GM18909 (cell line): ENCODE results near the gene TBC1D5.

Experiments
- ATAC-seq: cut with Tn5 transposase; IDR thresholded peaks from one replicate; pipeline ENCODE4 v1.9.1; 2021; ENCODE audit warnings: mild to moderate bottlenecking; ENCODE audit not compliant: unreplicated experiment, poor library complexity

TBC1D5 gene

DNA sequence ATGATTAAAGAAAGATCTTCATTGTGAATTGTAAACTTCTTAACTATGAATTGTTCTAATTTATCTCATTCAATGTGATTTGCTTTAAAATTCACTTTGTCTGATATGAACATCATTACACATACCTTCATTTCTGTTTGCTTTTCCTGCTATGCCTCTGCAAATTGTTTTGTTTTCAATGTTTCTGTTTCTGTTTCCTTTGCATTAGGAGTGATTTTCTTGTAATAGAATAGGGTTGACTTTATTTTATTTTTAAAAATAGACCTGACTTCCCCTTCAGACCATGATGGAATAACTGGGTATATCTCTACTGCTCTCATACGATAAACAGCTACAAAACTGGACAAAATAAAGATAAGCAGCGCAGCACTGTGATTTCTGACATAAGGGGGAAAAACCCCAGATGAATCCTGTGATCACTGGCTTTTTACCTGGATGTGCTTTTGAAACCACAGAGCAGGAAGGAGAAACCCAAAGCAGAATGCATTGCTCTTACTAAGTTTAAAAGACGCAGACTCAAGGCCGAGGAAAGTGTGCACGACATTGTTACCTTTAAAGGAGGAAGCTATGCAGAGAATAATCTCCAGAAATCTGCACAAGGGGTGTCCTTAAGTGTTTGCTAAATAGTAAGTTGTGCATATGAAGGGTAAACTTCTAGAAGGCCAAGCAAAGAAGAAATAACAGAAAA is 420.2 kb downstream of the TBC1D5 start:
- peak; percentile 62 for ATAC-seq

DNA sequence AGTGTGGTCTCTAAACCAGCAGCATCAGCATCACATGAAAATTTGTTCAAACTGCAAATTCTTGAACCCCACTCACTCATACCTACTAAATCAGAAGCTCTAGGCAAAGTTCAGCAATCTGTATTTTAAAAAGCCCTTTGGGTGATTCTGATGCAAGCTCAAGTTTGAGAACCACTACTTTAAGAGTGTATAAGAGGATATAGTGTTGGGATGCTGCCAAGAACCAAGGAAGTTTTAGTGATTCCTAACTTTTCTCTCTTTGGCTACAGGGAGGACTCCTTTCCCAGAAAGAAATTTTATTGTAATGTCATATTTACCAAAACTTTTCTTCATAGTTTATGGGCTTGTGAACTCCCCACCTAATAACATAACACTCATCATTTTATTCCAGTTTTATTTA is 422.2 kb downstream of the TBC1D5 start:
- ATAC-seq: no peak

DNA sequence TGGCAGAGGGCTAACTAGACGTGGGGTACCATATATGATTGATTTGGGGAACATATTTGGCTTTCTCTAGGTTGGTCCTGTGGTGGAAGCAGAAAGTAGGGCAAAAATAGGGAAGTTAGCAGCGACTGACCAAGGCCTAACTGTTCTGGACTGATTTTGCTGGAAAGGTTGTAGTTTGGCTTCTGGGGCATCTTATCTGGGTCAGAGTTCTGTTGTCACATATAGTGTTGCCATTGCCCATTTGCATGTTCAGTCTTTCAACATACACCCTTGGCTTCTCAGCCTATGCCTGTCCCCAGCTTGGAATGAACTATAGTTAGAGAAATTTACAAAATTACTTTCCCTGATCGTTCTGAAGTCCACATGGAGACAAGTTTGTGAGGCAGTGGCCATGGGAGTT is 426.5 kb downstream of the TBC1D5 start:
- no peak for ATAC-seq

DNA sequence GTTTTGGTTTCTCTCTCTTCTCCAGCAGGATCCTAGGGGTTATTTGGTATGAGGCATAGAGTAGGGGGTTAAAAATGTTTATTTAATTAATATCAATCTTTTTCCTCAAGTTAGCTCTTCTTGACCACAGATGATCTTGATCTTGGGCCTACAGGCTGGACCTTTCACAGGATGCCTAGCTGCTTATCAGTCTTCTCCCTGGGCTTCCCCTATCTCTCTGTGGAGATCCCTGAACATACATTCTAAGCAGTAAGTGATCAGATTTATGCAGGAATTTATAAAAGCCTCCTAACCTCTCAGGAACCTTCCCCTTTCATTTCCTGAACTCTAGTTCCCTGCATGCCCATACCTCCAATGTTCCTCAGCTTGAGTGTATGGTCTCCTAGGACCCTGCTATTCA is 428.3 kb downstream of the TBC1D5 start:
- no peak for ATAC-seq

DNA sequence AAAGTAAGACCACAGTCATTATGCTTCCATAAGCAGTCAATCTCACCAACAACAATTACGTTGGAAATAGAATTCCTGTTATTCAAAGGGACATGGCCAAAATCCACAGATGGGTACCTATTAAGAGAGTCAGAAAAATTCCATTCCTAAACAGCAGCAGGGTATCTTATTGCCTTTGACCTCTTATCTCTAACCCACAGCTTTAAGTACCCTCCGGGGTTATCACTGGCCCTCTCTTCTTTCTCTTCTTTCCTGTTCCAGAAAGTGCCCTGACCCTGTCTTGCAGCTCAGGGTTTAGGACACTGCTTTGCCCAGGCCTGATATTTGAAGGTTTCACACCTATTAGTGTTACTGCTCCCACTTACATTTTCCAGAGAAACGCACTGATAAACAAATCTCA is 428.7 kb downstream of the TBC1D5 start:
- ATAC-seq: no peak

DNA sequence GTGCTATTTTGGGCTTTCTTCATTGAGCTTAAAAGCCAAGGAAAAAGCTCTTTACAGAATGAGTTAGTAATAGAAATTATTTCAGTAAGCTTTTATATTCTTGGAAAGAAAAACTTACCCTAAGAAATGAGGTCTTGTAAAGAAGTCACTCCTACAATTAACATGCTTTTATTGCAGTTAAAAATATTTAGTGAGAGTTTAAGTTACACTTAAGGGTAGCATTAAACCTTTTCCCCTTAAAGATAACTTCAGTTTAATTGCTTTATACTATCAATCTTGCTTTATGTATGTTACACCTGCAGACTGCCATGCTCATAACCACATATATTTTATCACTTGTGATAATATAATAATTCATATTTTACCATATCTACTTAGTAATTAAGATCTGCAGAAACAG is 431.4 kb downstream of the TBC1D5 start:
- no peak for ATAC-seq

DNA sequence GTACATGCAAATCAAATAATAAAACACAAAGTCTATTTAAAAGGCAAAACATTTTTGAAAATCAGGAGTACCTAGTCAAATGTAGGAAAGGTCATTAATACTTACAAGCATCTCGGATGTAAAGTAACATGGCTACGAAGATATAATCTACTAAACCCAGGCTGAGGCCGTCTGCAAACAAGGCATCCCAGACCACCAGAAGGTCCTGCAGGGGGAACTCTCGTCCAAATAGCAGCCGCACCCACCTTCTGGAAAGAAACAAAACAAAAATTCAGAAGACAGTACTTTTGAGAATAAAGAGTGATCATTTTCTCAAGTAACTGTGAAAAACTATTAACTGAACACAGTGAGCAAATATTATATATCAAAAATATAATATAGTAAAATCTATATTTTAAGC is 434.5 kb downstream of the TBC1D5 start:
- ATAC-seq: no peak

DNA sequence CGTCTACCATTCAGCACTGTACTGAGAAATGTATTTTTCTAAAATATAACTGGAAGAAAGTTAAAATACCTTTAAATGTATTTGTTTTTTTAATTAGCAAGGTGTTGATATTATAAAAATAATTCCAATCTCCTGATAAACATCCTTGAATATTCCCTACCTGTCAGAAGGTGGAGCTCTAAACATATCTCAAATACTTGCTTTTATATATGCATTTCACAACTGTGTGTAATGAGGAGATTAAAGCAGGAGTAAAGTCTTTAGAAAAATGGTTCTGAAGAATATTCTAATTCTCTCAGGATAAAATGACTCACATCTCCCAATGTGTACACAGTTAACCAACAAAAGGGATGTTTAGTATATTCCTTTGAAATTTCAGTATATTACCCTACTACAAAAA is 434.9 kb downstream of the TBC1D5 start:
- no peak for ATAC-seq

DNA sequence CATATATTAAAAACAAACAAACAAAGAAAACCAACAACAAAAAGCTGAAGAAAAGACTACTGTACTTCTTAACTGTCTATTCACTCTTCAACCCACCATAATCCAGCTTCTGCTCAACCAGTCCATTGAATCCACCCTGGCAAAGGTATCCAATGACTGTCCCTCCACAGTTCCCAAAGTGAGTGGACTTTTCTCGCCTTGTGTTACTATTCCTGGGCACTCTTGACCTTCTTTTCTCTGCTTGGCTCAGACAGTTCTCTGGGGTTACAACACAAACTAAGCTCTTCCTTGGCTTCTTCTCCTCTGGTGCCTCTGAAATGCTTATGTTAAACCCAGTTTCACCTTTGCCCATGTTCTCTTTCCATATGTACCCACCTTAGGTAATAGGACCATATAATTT is 437.5 kb downstream of the TBC1D5 start:
- ATAC-seq: no peak

DNA sequence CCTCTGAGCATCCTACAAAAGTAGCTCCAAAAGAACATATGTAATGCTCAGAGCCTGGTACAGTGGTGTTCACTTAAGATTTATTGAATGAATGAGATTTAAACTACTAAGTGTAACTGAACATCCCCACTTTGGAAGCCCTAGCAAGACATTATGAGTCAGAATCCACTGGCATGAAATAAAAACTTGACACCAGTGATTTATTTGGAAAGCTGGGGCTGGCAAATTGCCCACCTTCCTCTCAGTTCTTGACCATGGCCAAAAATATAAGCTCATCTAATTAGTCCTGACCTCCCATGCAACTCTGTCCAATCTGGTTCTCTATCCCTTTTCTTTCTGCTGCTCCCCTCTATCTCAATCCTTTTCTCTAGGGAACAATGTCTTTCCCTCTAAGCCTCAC is 439.7 kb downstream of the TBC1D5 start:
- ATAC-seq: no peak

DNA sequence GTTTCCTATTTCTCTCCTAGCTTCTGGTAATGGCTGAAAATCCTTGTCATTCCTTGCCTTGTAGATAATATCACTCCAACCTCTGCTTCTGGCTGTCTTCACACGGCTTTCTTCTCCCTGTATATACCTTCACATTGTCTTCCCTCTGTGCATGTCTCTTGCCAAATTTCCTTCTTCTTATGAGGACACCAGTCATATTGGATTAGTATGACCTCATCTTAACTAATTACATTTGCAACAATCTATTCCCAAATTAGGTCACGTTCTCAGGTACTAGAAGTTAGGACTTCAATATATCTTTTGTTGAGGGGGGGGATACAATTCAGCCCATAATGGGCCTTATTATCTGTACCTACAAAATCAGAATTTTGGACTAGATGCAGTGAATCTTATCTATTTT is 440.3 kb downstream of the TBC1D5 start:
- no peak for ATAC-seq

DNA sequence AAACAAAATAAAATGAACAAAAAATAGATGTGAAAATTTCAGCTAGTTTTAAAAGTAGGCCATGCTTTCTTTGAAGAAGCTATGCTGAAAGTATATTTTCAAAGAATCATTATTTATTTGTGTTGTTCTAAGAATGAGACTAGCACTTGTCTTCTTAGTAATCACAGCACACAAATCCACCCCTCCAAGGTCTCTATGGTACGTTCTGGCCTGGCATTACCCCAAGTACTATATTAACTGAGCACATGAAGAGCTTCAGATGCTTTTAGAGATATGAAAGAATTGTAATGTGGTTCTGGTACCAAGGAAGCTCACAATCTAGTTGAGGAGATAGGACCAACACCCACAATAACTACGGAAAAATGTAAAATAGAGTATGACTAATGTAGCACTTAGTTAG is 441.2 kb downstream of the TBC1D5 start:
- no peak for ATAC-seq

DNA sequence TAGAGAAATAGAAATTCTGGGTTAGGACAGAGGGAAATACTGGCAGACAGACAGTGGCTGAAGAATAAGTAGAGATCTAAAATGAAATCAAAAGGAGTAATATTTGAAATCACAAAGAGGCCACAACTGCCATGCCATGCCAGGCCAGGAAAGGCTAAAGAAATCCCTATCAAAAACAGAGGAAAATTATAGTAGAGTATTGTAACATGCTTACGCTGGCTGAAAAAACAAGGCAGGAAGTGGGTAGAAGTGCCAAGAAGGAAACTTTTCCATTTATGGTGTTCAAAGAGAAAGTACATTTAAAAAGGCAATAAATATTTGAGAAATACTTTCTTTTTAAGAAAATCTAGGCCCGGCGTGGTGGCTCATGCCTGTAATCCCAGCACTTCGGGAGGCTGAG is 442.0 kb downstream of the TBC1D5 start:
- no peak for ATAC-seq

DNA sequence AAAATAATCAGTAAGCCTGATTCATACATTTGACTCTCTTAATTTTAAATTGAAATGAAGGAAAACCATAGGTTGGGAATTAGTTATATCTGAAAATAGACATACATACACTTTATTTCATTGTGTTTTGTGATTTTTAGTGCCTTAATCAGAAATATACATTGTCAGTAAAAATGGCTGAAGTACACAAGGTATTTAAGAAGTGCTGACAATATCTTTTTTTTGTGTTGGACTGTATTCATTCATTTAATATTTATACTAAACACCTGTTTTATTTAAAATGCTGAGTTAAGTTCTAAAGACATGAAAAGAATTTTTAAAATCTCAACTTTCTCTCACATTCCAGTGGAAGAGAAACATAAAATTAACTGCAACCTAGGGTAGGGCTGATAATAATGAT is 444.4 kb downstream of the TBC1D5 start:
- no peak for ATAC-seq

DNA sequence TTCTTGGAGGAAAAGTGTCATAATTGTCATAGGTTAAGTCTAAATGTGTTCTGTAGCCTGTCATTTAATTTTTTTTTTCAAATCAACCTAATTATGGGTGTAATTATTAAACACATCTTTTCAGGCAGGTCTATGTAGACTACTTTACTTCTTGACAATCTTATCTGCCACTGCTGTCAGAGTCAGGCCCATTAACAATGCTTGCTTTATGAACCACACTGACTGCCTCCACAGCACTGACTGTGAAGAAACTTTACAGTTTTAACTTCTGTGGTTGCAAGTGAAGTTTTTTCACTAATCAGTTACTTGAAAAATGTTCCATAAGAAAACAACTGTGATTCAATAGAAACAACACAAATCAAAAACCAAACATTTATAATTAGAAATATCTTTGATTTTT is 449.9 kb downstream of the TBC1D5 start:
- ATAC-seq: no peak

DNA sequence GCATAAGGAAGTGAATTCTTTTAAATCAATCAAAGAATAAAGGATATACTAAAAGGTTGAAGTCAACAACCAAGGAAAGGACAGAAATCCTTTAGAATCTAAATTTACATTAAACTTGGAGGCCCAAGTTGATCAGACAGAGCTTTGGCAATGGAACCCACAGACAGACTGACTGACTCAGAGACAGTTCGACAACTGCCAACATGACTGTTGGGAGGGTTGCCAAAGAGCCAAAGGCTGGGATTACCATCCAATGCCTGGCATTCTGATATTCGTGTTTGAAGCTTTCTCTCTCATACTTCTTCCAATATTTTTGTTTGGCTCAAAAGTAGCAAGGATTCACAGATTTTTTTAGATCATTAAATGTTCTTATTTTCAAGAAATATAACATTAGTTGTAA is 451.5 kb downstream of the TBC1D5 start:
- ATAC-seq: no peak

DNA sequence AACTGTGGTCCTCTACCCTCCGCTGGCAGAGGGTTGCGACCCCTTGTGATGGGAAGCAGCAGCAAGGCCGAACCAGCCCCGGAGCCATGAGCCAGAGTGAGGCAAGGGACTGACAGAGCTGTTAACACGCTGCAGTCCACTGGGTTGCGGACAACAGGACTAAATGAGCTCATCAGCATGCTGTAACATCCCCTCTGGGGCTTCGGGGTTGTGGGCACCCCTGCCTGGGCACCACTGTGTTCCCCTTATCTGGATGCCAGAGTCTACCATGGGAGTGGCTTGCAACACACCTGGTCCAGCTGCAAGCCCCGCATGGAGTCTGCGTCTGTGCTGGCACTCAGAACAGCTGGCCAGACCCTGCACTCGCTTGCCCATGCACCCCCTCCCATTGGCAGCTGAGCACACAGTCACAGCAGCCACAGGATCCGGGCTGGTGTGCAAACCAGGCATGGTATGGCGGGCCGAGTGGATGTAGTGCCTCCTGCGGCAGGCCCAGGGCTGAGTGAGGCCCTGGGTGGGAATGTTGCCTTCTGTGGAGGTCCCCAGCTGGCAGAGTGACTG is 453.5 kb downstream of the TBC1D5 start:
- no peak for ATAC-seq

DNA sequence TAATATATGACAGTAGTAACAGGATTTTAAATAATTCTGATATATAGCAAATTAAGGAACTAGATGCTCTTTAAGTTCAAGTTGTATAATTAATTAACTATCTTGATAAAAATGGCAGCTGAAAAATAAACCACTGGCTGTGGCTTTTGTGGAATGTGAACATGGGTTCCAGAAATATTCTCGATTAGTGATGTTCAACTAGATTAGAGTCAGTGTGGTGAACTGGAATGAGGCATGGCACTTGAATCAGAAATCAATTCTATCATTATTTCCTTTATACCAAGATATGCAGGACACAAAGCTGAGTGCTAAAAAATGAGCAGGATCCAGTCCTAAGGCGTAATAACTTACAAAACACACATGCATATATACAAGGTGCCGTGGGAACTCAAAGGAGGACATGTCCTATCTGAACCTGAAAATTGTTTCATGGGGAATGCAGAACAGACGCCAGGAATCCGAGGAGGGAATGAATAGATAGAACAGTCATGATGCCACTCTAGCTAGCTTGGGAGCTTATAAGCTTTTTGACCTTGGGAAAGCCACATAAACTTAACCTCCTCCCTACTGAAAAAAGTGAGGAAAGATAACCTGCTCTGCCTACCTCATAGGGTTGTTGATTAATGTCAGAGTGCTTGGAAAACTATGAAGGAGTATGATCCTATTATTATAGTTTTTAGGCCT is 455.3 kb downstream of the TBC1D5 start:
- ATAC-seq: no peak

DNA sequence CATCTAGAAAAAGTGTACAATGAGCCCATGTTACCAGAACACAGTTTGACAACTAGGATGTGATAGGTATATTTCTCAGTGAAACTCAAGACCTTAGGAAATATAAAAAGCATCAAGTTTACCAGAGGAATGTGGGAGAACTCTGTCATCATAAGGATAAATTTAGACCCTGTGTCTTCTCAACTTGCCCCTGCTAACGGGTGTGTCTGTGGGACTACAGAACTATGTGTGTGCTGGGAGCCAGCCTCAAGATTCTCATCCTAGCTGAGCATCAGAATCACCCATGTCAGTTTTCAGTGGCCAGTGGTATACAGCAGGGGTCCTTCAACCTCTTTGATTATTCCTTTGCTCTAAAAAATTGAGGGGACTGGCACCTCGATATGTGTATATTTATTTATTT is 464.4 kb downstream of the TBC1D5 start:
- ATAC-seq: no peak

DNA sequence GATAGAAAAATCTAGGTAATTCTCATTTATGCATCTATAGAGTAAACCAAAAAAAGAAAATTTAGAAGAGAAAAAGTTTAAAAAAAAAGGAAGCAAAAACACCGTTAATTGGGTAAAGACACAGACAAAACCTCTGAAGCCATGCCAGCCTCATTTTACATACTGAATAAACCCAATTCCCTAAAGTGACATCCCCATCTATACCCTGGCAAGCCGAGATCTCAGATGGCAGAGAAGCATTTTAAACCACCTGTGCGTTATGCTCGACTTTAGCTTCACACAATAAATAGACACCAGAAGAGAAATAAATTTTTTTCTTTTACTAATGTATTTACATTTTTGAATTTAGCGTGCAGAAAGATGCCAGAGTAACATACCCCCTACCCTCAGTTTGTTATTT is 475.6 kb downstream of the TBC1D5 start:
- no peak for ATAC-seq

DNA sequence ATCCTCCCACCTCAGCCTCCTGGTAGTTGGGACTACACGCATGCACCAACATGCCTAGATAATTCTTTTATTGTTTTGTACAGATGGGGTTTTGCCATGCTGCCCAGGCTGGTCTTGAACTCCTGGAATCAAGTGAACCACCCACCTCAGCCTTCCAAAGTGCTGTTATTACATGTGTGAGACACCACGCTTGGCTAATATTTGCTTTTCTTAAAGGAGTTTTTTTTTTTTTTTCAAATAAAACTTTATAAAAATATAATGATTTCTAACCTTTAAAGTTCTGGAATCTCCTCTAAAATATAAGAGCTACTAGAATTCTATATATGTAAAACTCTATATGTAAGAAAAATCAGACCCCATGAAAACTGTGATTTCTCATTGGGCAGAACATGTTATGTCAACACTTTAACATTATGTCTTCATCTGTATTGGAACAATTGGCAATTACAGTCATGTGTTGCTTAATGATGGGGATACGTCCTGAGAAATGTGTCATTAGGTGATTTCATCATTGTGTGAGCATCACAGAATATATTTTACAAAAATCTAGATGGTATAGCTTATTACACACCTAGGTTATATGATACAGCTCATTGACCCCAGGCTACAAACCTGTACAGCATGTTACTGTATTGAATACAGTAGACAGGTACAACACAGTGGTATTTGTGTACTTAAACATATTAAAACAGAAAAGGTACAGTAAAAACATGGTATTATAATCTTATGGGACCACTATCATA is 480.6 kb downstream of the TBC1D5 start:
- no peak for ATAC-seq
